T-cell (primary cell): ENCODE data around the gene ARID5B. TPM values are rescaled to one million over a fixed set of nuclear protein-coding genes. Genes with fewer than 3 reads are reported as not detected.
A peak's percentile ranks its signal among the peaks of the same experiment; 100 is the strongest.

Experiments
- ATAC-seq, 4 experiments: fragments of 200-7000 bp in 3 of 4; fragments of 150-1000 bp in 1 of 4; cut with Tn5 transposase; replicated peaks in 1 of 4; 1 replicate in 3 of 4; 2 replicates in 1 of 4; pipeline ENCODE4 v1.10.0; 2021; ENCODE audit warnings: moderate library complexity in 3 of 4, mild to moderate bottlenecking in 2 of 4, moderate number of reproducible peaks in 1 of 4
- CTCF ChIA-PET, 2 donors: fragments of 300-600 bp; sonication (Branson Sonifier 250); formaldehyde crosslinking; loops; one replicate each; lab custom pipeline; 2022; ENCODE audit warnings: antibody characterized with exemption in 2 of 2; lab: Charles Lee
- POLR2A ChIA-PET, 2 donors: fragments of 300-600 bp; sonication (Branson Sonifier 250); formaldehyde crosslinking; loops; one replicate each; lab custom pipeline; 2022; ENCODE audit warnings: antibody characterized with exemption in 2 of 2; lab: Charles Lee
- DNase-seq, 35 experiments: peaks; one replicate each; pipeline versions ENCODE4 v3.0.0 to v3.0.0-alpha.2; 2013 to 2023
- H3K27ac ChIP-seq: one replicate; pipeline ENCODE4 v1.5.1; 2013; ENCODE audit warnings: low read length
- H3K27me3 ChIP-seq, 2 experiments: replicated peaks in 1 of 2; 1 replicate in 1 of 2; 2 replicates in 1 of 2; pipeline versions ENCODE4 v1.6.1 to v1.7.0; 2013; ENCODE audit warnings: low read length in 1 of 2, mixed read lengths in 1 of 2; ENCODE audit not compliant: control insufficient read depth in 2 of 2, insufficient read depth in 2 of 2; ENCODE audit errors: extremely low read depth in 1 of 2
- H3K36me3 ChIP-seq, 2 donors: 1 replicate in 1 of 2; 2 replicates in 1 of 2; pipeline versions ENCODE4 v1.6.1 to v1.7.0; 2013; ENCODE audit warnings: low read length in 1 of 2; ENCODE audit not compliant: control insufficient read depth in 2 of 2, insufficient read depth in 1 of 2; ENCODE audit errors: extremely low read depth in 1 of 2
- H3K4me1 ChIP-seq, 2 experiments: 1 replicate in 1 of 2; 2 replicates in 1 of 2; pipeline versions ENCODE4 v1.6.1 to v1.7.0; 2013; ENCODE audit warnings: low read length in 2 of 2, mixed read lengths in 1 of 2; ENCODE audit not compliant: insufficient read depth in 2 of 2, control insufficient read depth in 1 of 2; ENCODE audit errors: extremely low read depth in 1 of 2
- H3K4me3 ChIP-seq, 2 donors: 1 replicate in 1 of 2; 2 replicates in 1 of 2; pipeline versions ENCODE4 v1.5.1 to v1.7.0; 2013; ENCODE audit warnings: mild to moderate bottlenecking in 2 of 2, low read length in 1 of 2, moderate library complexity in 1 of 2; ENCODE audit not compliant: control insufficient read depth in 1 of 2; ENCODE audit errors: extremely low read depth in 1 of 2
- H3K9me3 ChIP-seq: 2 replicates; pipeline ENCODE4 v1.7.0; 2013
- H3K27ac Mint-ChIP-seq, 2 donors: one replicate each; pipeline ENCODE4 v1.8.0; 2020 to 2021; ENCODE audit warnings: mild to moderate bottlenecking in 2 of 2, mixed read lengths in 2 of 2
- H3K27me3 Mint-ChIP-seq, 2 donors: one replicate each; pipeline ENCODE4 v1.8.0; 2021 to 2022; ENCODE audit warnings: mixed read lengths in 2 of 2
- H3K36me3 Mint-ChIP-seq: one replicate; pipeline ENCODE4 v1.8.0; 2021; ENCODE audit warnings: mixed read lengths
- H3K4me1 Mint-ChIP-seq, 3 donors: one replicate each; pipeline ENCODE4 v1.8.0; 2020 to 2022; ENCODE audit warnings: mixed read lengths in 3 of 3, mild to moderate bottlenecking in 1 of 3
- H3K4me3 Mint-ChIP-seq, 3 donors: one replicate each; pipeline ENCODE4 v1.8.0; 2020 to 2022; ENCODE audit warnings: mild to moderate bottlenecking in 3 of 3, mixed read lengths in 3 of 3, moderate library complexity in 3 of 3
- H3K9me3 Mint-ChIP-seq, 3 donors: one replicate each; pipeline ENCODE4 v1.8.0; 2020 to 2022; ENCODE audit warnings: mixed read lengths in 3 of 3
- WGBS: methylation state at CpG from one replicate; pipeline ENCODE4 v1.1.5; 2013; ENCODE audit warnings: missing lambda C conversion rate; ENCODE audit not compliant: insufficient coverage; 5-methylcytosine and 5-hydroxymethylcytosine counted together
- total RNA-seq, 35 experiments: library from RNA in 6 of 35; stranded (reverse) in 6 of 35; fragments of 120-200 nt in 1 of 35; gene quantifications; one replicate each; pipeline versions ENCODE4 v1.2.1 to v1.2.4 and lab custom pipeline; 2013 to 2026

The ARID5B gene
- total RNA-seq, 5 donors from 2014 or later (not counting 1 experiment from before 2014, with no cell fraction given): 34.0 to 75.5 (median 42.5) TPM

DNA sequence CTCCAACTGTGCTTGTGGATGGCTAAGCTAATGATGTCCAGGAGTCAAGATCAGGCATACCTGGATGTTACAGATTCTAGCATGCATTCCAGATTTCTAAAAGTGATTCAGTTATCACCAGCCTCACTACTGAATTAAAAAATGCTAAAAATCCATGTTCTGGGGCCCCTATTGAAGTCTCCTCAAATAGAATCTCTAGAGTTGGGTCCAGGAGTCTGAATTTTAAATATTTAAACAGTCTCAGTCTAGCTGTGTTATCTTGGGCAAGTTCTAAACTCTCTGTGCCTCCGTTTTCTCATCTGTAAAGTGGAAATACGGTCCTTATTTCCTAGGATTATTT is 5.0 kb downstream of the ARID5B start:
- peaks cover 23% of the 10 kb centered on the region for H3K36me3 Mint-ChIP-seq
- H3K27ac Mint-ChIP-seq: no peak overlapping the region
- no peak for ATAC-seq
- H3K27me3 ChIP-seq: no peaks in the 10 kb centered on the region
- H3K4me3 ChIP-seq: no peak overlapping the region
- POLR2A ChIA-PET: interaction anchor here in 1 of 2 donors (0.8 kb wide), 1 partner anchor 27 kb away, joined by 4 read pairs; no protein-coding TSS in a partner anchor
- H3K9me3 Mint-ChIP-seq: no peaks in the 10 kb centered on the region
- no peak for DNase-seq
- peaks cover 0 to 11% of the 10 kb centered on the region in 2 donors for H3K36me3 ChIP-seq
- H3K27ac ChIP-seq: no peak overlapping the region
- CTCF ChIA-PET: interaction anchor here (0.6 to 1.5 kb wide), 8 partner anchors 10 to 212 kb away, joined by 3 to 9 read pairs (median 3); no protein-coding TSS in a partner anchor
- no peak overlapping the region for H3K4me3 Mint-ChIP-seq
- no peaks in the 10 kb centered on the region for H3K27me3 Mint-ChIP-seq
- no peaks in the 10 kb centered on the region for H3K9me3 ChIP-seq
- no CpG with 5 or more reads among the region's 2 CpGs for WGBS
- peaks cover 36 to 60% (median 54%) of the 10 kb centered on the region in 3 donors for H3K4me1 Mint-ChIP-seq
- H3K4me1 ChIP-seq: peaks cover 8 to 14% of the 10 kb centered on the region in 2 experiments

GRCh38 chr10:61907011-61907410 is 5.5 kb downstream of the ARID5B start:
- no peak for ATAC-seq
- H3K9me3 Mint-ChIP-seq: no peaks in the 10 kb centered on the region
- H3K27me3 Mint-ChIP-seq: no peaks in the 10 kb centered on the region
- DNase-seq: no peak
- no peak overlapping the region for H3K27ac Mint-ChIP-seq
- peaks cover 41 to 65% (median 59%) of the 10 kb centered on the region in 3 donors for H3K4me1 Mint-ChIP-seq
- no CpG with 5 or more reads among the region's 2 CpGs for WGBS
- Histone ChIP-seq H3K36me3 (peaks cover 0 to 11% of the 10 kb centered on the region in 2 donors), H3K4me3 (no peak overlapping the region), H3K27ac (no peak overlapping the region), H3K27me3 (no peaks in the 10 kb centered on the region), H3K9me3 (no peaks in the 10 kb centered on the region), H3K4me1 (peaks cover 11 to 14% of the 10 kb centered on the region in 2 experiments)
- peaks cover 26% of the 10 kb centered on the region for H3K36me3 Mint-ChIP-seq
- no peak overlapping the region for H3K4me3 Mint-ChIP-seq
- POLR2A ChIA-PET: interaction anchor here (0.7 to 0.8 kb wide), 2 partner anchors 26 to 37 kb away, joined by 3 to 4 read pairs; no protein-coding TSS in a partner anchor
- CTCF ChIA-PET: interaction anchor here in 1 of 2 donors (0.6 to 1.5 kb wide), 3 partner anchors 11 to 55 kb away, joined by 3 read pairs; no protein-coding TSS in a partner anchor

DNA sequence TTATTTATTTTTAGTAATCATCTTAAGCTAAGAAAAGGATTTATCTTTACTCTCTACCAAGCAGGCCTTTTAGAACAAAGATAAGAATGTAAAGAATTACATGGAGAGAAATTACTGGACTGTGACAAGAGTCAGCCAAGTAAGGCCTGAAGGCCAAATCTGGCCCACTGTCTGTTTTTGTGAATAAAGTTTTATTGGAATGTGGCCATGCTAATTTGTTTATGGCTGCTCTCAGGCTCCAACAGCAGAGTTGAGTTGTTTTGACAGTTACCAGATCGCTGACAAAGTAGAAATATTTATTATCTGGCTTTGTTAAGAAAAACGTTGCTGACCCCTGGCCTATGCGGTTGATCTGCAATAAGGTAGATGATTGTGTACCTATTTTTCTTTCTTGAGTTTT is 6.1 kb downstream of the ARID5B start:
- Histone ChIP-seq H3K9me3 (no peaks in the 10 kb centered on the region), H3K27ac (no peak overlapping the region), H3K4me1 (peaks cover 11 to 14% of the 10 kb centered on the region in 2 experiments), H3K4me3 (no peak overlapping the region), H3K27me3 (no peaks in the 10 kb centered on the region), H3K36me3 (peaks cover 0 to 11% of the 10 kb centered on the region in 2 donors)
- ChIA-PET POLR2A (interaction anchor here (0.7 to 0.8 kb wide), 2 partner anchors 26 to 36 kb away, joined by 3 to 4 read pairs; no protein-coding TSS in a partner anchor), CTCF (no interaction called here)
- Mint-ChIP-seq H3K27ac (no peak overlapping the region), H3K27me3 (no peaks in the 10 kb centered on the region), H3K4me3 (no peak overlapping the region), H3K36me3 (peaks cover 27% of the 10 kb centered on the region), H3K9me3 (no peaks in the 10 kb centered on the region), H3K4me1 (peaks cover 43 to 68% (median 62%) of the 10 kb centered on the region in 3 donors)
- DNase-seq (no peak), ATAC-seq (no peak)
- 100% methylated on average over 1 of the region's 3 CpGs for WGBS

DNA sequence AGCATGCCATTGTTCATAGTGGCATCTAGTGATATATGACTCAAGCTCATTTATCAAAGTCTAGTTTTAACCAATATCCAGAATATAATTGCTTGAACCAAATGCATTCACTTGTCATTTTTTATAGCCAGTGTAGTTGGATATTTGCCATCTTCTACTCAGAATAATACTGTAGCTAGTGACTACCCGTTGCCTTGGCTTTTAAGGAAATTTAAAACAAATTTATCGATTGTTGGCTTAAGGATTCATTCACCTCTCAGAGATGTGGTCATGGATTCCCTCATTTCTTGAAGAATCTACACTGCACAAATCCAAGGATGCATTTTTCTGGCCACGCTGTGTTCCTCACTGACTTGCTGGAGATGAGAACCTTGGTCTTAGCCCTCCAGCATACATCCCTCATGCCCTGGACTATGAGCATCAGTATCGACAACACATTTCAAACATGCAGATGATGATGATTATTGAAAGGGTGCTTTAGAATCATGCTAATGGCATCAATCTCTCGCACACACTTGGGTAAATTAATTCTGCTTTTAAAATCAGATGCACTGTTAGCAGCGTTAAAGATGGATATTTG is 8.8 kb downstream of the ARID5B start:
- WGBS: 100% methylated on average over 3 of the region's 6 CpGs
- peak overlapping the region in 1 of 2 donors; percentile 61 for H3K27ac Mint-ChIP-seq
- CTCF ChIA-PET: no interaction called here
- Histone ChIP-seq H3K27me3 (no peaks in the 10 kb centered on the region), H3K4me1 (peaks cover 3 to 7% of the 10 kb centered on the region in 2 experiments), H3K9me3 (no peaks in the 10 kb centered on the region), H3K36me3 (peaks cover 0 to 23% of the 10 kb centered on the region in 2 donors), H3K4me3 (no peak overlapping the region), H3K27ac (no peak overlapping the region)
- H3K9me3 Mint-ChIP-seq: no peaks in the 10 kb centered on the region
- no peaks in the 10 kb centered on the region for H3K27me3 Mint-ChIP-seq
- H3K4me3 Mint-ChIP-seq: no peak overlapping the region
- POLR2A ChIA-PET: no interaction called here
- no peak for DNase-seq
- no peak for ATAC-seq
- H3K4me1 Mint-ChIP-seq: peaks cover 40 to 69% (median 68%) of the 10 kb centered on the region in 3 donors
- H3K36me3 Mint-ChIP-seq: peaks cover 51% of the 10 kb centered on the region

DNA sequence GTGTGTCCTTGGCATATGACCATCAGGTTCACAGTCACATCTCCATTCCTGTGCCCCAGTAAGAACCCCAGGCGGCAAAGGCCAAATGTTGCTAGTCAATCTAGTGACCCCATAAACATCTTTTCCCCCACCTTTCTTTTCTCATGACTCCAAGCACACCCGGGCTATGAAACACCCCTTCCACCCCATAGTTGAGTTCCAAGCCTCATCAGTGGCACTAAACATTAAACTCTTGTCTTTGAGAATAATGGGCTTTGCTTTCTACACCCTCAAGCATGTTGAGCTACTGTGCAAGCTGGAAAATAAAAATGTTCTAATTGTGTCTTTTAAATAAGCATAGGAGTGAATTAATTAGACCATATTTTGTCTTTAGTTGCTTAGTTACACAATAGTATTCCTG is 9.4 kb downstream of the ARID5B start:
- Histone ChIP-seq H3K36me3 (peaks cover 0 to 24% of the 10 kb centered on the region in 2 donors), H3K27me3 (no peaks in the 10 kb centered on the region), H3K9me3 (no peaks in the 10 kb centered on the region), H3K27ac (no peak overlapping the region), H3K4me1 (peaks cover 2 to 8% of the 10 kb centered on the region in 2 experiments), H3K4me3 (no peak overlapping the region)
- DNase-seq (no peak), ATAC-seq (no peak)
- Mint-ChIP-seq H3K9me3 (no peaks in the 10 kb centered on the region), H3K36me3 (peaks cover 56% of the 10 kb centered on the region), H3K4me1 (peaks cover 40 to 66% (median 65%) of the 10 kb centered on the region in 3 donors), H3K4me3 (no peak overlapping the region), H3K27me3 (no peaks in the 10 kb centered on the region), H3K27ac (no peak overlapping the region)
- WGBS: 75% methylated on average over 2 of the region's 2 CpGs
- ChIA-PET CTCF (no interaction called here), POLR2A (no interaction called here)

GRCh38 chr10:61911425-61911824 is 9.9 kb downstream of the ARID5B start:
- CTCF ChIA-PET: interaction anchor here (0.6 to 0.7 kb wide), 2 partner anchors 15 to 319 kb away, joined by 5 to 8 read pairs; no protein-coding TSS in a partner anchor

More at GRCh38 chr10:61911425-61911824, 9.9 kb downstream of the ARID5B start:
- WGBS: 96% methylated on average over 4 of the region's 5 CpGs
- ATAC-seq (no peak), DNase-seq (no peak)
- H3K9me3 ChIP-seq: no peaks in the 10 kb centered on the region
- H3K4me1 Mint-ChIP-seq: peaks cover 43 to 64% (median 61%) of the 10 kb centered on the region in 3 donors
- H3K36me3 ChIP-seq: peaks cover 0 to 24% of the 10 kb centered on the region in 2 donors
- H3K27me3 Mint-ChIP-seq: no peaks in the 10 kb centered on the region
- no peak overlapping the region for H3K27ac ChIP-seq
- H3K4me3 ChIP-seq: no peak overlapping the region
- peaks cover 57% of the 10 kb centered on the region for H3K36me3 Mint-ChIP-seq
- POLR2A ChIA-PET: interaction anchor here in 1 of 2 donors (0.6 kb wide), 1 partner anchor 1061 kb away, joined by 5 read pairs; no protein-coding TSS in a partner anchor
- H3K9me3 Mint-ChIP-seq: no peaks in the 10 kb centered on the region
- no peak overlapping the region for H3K27ac Mint-ChIP-seq
- no peak overlapping the region for H3K4me3 Mint-ChIP-seq
- peaks cover 2 to 8% of the 10 kb centered on the region in 2 experiments for H3K4me1 ChIP-seq
- H3K27me3 ChIP-seq: no peaks in the 10 kb centered on the region
